ENCODE results near the gene JUND.

DNA sequence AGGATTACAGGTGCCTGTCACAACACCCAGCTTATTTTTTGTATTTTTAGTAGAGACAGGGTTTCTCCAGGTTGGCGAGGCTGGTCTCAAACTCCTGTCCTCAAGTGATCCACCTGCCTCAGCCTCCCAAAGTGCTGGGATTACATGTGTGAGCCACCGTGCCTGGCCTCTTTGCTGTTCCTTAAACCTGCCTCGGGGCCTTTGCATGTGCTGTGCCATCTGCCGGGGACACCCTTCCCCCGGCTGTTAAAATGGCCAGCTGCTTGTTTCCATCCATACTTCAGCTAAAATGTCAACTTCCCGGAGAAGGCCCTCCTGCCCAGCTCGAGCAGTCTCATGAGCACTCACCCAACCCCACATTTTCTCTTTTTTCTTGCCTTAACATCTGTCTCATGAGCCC, 36.1 kb downstream of the JUND start:
- TF ChIP-seq, protein P1, sequence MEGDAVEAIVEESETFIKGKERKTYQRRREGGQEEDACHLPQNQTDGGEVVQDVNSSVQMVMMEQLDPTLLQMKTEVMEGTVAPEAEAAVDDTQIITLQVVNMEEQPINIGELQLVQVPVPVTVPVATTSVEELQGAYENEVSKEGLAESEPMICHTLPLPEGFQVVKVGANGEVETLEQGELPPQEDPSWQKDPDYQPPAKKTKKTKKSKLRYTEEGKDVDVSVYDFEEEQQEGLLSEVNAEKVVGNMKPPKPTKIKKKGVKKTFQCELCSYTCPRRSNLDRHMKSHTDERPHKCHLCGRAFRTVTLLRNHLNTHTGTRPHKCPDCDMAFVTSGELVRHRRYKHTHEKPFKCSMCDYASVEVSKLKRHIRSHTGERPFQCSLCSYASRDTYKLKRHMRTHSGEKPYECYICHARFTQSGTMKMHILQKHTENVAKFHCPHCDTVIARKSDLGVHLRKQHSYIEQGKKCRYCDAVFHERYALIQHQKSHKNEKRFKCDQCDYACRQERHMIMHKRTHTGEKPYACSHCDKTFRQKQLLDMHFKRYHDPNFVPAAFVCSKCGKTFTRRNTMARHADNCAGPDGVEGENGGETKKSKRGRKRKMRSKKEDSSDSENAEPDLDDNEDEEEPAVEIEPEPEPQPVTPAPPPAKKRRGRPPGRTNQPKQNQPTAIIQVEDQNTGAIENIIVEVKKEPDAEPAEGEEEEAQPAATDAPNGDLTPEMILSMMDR (IDR thresholded peaks at IDR 0.05; ENCODE audit: insufficient read depth, low read length, poor library complexity, severe bottlenecking): no peak
- TF ChIP-seq EZH2phosphoT487 (conservative IDR thresholded peaks at IDR 0.05; ENCODE audit: low read length): no peak

Measured in SU-DHL-6 (cell line).